GM12878 (cell line): Measurements from ENCODE around the gene ADK. TPM values are rescaled to one million over a fixed set of nuclear protein-coding genes. Genes with fewer than 3 reads are reported as not detected.

Experiments used
- CEBPB ChIP-seq, 2 experiments: fragments of 150-350 bp in 1 of 2; IDR thresholded peaks; 2 replicates each; pipeline ENCODE4 v1.6.1; 2012 to 2014; ENCODE audit warnings: low read depth in 2 of 2, low read length in 2 of 2, borderline replicate concordance in 1 of 2, inconsistent platforms in 1 of 2
- CREM ChIP-seq: IDR thresholded peaks from 2 replicates; pipeline ENCODE4 v1.6.1; 2014; ENCODE audit warnings: antibody characterized with exemption, low read depth
- GATAD2B ChIP-seq: fragments of 450-650 bp; conservative IDR thresholded peaks from 2 replicates; pipeline ENCODE4 v1.6.1; 2017; ENCODE audit warnings: low read depth, mild to moderate bottlenecking, moderate library complexity
- HDAC6 ChIP-seq: fragments of 200-600 bp; sonication (generic); IDR thresholded peaks from one replicate; pipeline ENCODE4 v1.8.0; 2017; ENCODE audit warnings: antibody characterized with exemption; ENCODE audit not compliant: unreplicated experiment
- JUND ChIP-seq: IDR thresholded peaks from 2 replicates; pipeline ENCODE4 v1.6.1; 2012; ENCODE audit warnings: low read depth, mild to moderate bottlenecking, low read length, improper control_type of control experiment, moderate library complexity
- RELA ChIP-seq: fragments of 450-650 bp; IDR thresholded peaks from 2 replicates; pipeline ENCODE4 v1.8.0; 2014; ENCODE audit warnings: borderline replicate concordance; ENCODE audit not compliant: partially characterized antibody
- STAT1 ChIP-seq: fragments of 450-650 bp; conservative IDR thresholded peaks from 2 replicates; pipeline ENCODE4 v1.6.1; 2014; ENCODE audit warnings: antibody characterized with exemption, mild to moderate bottlenecking
- SUPT20H ChIP-seq: IDR thresholded peaks from 2 replicates; pipeline ENCODE4 v1.6.1; 2011; ENCODE audit warnings: low read depth, mild to moderate bottlenecking, low read length, moderate library complexity, borderline replicate concordance; ENCODE audit not compliant: control insufficient read depth
- ZNF274 ChIP-seq: IDR thresholded peaks from one replicate; pipeline ENCODE4 v1.8.0; 2011; ENCODE audit not compliant: insufficient read length, insufficient read depth
- ZNF384 ChIP-seq: IDR thresholded peaks from 2 replicates; pipeline ENCODE4 v1.6.1; 2012; ENCODE audit warnings: low read depth, mild to moderate bottlenecking, low read length, improper control_type of control experiment, borderline replicate concordance
- polyA plus RNA-seq, 11 experiments: library from polyadenylated mRNA; depleted of rRNA in 4 of 11; unstranded in 6 of 11; stranded (reverse) in 5 of 11; fragments of >200 nt; fragmentation: Nextera tagmentation in 4 of 11; fragmentation: Illumina TruSeq in 1 of 11; extraction: Ambion mirVana in 4 of 11; extraction: Trizol in 1 of 11; gene quantifications; 1 replicate in 1 of 11; 2 replicates in 10 of 11; pipeline versions ENCODE4 v1.2.1 to v1.2.3, GENCODE V29; 2011 to 2016; ENCODE audit warnings: inconsistent platforms in 2 of 11, missing spikeins in 2 of 11, low read depth in 1 of 11
- total RNA-seq, 4 experiments: library from RNA; depleted of rRNA in 3 of 4; stranded (reverse); fragments of >200 nt in 3 of 4; fragmentation: Illumina TruSeq in 1 of 4; extraction: Trizol in 1 of 4; gene quantifications; 2 replicates each; pipeline versions ENCODE4 v1.2.1 to v1.2.3, GENCODE V29; 2013 to 2021
- TF ChIP-seq, protein P1 (sequence below): fragments of 450-650 bp; formaldehyde crosslinking; IDR thresholded peaks from 2 replicates; pipeline ENCODE4 v1.4.0; 2020; ENCODE audit warnings: mild to moderate bottlenecking, moderate library complexity
- TF ChIP-seq, protein P2 (sequence below): fragments of 450-650 bp; IDR thresholded peaks from 2 replicates; pipeline ENCODE4 v1.6.1; 2018; ENCODE audit warnings: borderline replicate concordance, mild to moderate bottlenecking; ENCODE audit not compliant: partially characterized antibody
- TF ChIP-seq, protein P3 (sequence below): fragments of 450-650 bp; IDR thresholded peaks from 2 replicates; pipeline ENCODE4 v1.6.1; 2017; ENCODE audit warnings: antibody characterized with exemption, mild to moderate bottlenecking, moderate library complexity
- TF ChIP-seq, protein P4 (sequence below): IDR thresholded peaks from 2 replicates; pipeline ENCODE4 v1.6.1; 2012; ENCODE audit warnings: low read depth, low read length, improper control_type of control experiment

Gene ADK
- total and polyA plus RNA-seq, 10 of the 15 experiments (the other 5 are each of a cell fraction or from before 2014, with no cell fraction given), result 42.0 to 151 (median 81.6) TPM

DNA sequence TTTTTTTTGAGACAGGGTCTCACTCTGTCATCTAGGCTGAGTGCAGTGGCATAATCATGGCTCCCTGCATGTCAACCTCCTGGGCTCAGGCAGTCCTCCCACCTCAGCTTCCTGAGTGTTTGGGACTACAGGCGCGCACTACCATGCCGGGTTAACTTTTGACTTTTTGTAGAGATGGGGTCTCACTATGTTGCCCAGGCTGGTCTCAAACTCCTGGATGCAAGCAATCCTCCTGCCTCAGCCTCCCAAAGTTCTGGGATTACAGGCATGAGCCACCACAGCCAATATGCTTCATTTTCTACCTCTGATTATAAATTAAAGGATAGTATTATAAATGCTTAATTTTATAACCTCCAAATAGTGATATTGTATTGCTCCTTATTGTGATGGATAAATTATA is 121.3 kb downstream of the ADK start (continued):
- TF ChIP-seq, protein P1, sequence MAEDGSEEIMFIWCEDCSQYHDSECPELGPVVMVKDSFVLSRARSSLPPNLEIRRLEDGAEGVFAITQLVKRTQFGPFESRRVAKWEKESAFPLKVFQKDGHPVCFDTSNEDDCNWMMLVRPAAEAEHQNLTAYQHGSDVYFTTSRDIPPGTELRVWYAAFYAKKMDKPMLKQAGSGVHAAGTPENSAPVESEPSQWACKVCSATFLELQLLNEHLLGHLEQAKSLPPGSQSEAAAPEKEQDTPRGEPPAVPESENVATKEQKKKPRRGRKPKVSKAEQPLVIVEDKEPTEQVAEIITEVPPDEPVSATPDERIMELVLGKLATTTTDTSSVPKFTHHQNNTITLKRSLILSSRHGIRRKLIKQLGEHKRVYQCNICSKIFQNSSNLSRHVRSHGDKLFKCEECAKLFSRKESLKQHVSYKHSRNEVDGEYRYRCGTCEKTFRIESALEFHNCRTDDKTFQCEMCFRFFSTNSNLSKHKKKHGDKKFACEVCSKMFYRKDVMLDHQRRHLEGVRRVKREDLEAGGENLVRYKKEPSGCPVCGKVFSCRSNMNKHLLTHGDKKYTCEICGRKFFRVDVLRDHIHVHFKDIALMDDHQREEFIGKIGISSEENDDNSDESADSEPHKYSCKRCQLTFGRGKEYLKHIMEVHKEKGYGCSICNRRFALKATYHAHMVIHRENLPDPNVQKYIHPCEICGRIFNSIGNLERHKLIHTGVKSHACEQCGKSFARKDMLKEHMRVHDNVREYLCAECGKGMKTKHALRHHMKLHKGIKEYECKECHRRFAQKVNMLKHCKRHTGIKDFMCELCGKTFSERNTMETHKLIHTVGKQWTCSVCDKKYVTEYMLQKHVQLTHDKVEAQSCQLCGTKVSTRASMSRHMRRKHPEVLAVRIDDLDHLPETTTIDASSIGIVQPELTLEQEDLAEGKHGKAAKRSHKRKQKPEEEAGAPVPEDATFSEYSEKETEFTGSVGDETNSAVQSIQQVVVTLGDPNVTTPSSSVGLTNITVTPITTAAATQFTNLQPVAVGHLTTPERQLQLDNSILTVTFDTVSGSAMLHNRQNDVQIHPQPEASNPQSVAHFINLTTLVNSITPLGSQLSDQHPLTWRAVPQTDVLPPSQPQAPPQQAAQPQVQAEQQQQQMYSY (CRISPR knock-in tag), result no peak
- no peak for TF ChIP-seq ZNF274
- TF ChIP-seq JUND, result no peak
- no peak for TF ChIP-seq HDAC6
- TF ChIP-seq ZNF384, result no peak
- TF ChIP-seq GATAD2B, result no peak
- TF ChIP-seq, protein P2, sequence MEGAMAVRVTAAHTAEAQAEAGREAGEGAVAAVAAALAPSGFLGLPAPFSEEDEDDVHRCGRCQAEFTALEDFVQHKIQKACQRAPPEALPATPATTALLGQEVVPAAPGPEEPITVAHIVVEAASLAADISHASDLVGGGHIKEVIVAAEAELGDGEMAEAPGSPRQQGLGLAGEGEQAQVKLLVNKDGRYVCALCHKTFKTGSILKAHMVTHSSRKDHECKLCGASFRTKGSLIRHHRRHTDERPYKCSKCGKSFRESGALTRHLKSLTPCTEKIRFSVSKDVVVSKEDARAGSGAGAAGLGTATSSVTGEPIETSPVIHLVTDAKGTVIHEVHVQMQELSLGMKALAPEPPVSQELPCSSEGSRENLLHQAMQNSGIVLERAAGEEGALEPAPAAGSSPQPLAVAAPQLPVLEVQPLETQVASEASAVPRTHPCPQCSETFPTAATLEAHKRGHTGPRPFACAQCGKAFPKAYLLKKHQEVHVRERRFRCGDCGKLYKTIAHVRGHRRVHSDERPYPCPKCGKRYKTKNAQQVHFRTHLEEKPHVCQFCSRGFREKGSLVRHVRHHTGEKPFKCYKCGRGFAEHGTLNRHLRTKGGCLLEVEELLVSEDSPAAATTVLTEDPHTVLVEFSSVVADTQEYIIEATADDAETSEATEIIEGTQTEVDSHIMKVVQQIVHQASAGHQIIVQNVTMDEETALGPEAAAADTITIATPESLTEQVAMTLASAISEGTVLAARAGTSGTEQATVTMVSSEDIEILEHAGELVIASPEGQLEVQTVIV, result no peak
- TF ChIP-seq RELA, result no peak
- no peak for TF ChIP-seq CREM
- no peak for TF ChIP-seq SUPT20H
- no peak for TF ChIP-seq CEBPB (IDR thresholded peaks at IDR 0.05; ENCODE audit: borderline replicate concordance in 1 of 2, low read depth in 2 of 2, low read length in 2 of 2)
- TF ChIP-seq STAT1, result no peak
- TF ChIP-seq, protein P3, sequence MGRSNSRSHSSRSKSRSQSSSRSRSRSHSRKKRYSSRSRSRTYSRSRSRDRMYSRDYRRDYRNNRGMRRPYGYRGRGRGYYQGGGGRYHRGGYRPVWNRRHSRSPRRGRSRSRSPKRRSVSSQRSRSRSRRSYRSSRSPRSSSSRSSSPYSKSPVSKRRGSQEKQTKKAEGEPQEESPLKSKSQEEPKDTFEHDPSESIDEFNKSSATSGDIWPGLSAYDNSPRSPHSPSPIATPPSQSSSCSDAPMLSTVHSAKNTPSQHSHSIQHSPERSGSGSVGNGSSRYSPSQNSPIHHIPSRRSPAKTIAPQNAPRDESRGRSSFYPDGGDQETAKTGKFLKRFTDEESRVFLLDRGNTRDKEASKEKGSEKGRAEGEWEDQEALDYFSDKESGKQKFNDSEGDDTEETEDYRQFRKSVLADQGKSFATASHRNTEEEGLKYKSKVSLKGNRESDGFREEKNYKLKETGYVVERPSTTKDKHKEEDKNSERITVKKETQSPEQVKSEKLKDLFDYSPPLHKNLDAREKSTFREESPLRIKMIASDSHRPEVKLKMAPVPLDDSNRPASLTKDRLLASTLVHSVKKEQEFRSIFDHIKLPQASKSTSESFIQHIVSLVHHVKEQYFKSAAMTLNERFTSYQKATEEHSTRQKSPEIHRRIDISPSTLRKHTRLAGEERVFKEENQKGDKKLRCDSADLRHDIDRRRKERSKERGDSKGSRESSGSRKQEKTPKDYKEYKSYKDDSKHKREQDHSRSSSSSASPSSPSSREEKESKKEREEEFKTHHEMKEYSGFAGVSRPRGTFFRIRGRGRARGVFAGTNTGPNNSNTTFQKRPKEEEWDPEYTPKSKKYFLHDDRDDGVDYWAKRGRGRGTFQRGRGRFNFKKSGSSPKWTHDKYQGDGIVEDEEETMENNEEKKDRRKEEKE, result no peak
- TF ChIP-seq, protein P4, sequence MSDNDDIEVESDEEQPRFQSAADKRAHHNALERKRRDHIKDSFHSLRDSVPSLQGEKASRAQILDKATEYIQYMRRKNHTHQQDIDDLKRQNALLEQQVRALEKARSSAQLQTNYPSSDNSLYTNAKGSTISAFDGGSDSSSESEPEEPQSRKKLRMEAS, result no peak
